Amniotic stem cell (primary cell): ENCODE measurements around the gene FREM2.

Source experiments
- DNase-seq: peaks from one replicate; lab custom pipeline; 2025; lab: John Stamatoyannopoulos, UW

The FREM2 gene

DNA sequence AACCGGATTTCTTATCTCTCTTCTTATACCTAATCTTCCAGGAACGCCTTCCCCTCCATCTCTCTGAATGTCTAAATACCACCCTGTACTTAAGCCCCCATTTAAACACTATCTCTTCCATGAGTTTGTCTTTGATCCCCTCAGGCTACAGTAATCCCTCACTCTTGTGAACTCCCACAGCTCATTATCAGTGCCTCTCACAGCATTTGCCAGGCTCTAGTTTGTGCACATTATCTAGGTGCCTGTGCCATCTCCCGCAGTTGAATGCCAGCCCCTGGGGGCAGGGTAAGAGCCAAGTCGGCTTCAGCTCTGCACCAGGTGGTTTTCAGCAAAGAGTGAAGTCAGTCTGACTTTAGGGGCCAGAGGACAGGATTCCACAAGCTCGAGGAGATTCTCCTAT lies 71.4 kb downstream of the FREM2 start:
- DNase-seq: no peak

GRCh38 chr13:38759390-38759789 lies 72.5 kb downstream of the FREM2 start:
- DNase-seq: no peak

DNA sequence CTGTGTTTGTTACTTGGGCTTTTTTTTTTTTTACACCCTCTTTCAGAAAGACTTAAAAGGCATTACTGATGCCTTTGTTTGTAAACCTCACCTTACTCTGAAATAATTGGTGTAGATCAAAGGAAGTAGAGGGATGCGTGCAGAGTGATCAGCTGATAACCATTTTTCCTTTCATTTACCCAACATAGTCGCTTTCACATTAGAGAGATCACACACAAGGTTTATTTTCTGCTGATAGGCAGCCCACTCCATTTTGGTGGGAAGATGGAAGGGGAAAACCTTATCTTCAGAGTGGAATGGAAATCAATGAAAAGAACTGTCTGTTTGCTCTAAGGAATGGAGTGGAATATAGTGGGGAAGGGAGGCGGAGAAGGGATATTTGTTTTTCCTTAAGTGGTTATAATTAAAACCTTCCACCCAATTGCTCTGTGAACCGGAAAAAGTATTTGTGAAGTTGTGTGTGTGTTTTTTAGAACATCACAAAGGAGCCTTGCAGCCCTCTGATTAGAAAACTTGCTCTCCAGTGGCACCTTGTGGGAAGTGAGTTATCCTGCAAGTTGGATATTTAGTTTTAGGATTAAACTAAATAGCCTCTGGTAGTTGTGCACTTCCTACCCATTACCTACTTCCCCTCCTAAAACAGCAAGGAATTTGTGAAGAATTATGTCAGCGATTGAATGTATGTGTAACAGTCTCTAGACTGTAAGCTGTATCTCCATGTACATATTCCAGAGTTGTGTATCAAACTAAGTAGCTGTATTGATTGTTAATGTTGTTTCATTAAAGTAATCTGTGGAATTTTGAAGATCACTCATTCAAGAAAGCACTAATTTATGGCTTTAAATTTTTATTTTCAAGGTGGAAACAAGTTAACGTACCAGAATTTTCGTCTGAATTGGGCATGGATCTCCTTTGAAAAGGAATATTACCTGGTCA lies 76.8 kb downstream of the FREM2 start:
- DNase-seq: peak; percentile 1

DNA sequence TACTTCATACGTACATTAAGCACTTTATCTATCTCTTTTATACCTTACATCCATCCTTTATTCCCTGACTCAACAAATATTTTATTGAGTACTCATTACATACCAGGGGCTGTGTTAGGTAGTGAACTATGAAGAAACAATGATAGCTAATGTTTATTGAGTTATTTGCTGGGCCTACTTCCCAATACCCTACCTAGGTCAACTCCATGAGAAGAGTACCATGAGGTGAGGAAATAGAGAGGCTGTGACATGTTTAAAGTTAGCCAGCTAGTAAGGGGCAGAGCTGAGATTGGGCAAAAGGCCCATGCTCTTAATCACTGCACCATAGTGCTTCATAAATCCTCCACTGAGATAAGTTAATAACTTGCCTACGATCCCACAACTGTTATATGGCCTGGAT lies 79.9 kb downstream of the FREM2 start:
- no peak for DNase-seq

DNA sequence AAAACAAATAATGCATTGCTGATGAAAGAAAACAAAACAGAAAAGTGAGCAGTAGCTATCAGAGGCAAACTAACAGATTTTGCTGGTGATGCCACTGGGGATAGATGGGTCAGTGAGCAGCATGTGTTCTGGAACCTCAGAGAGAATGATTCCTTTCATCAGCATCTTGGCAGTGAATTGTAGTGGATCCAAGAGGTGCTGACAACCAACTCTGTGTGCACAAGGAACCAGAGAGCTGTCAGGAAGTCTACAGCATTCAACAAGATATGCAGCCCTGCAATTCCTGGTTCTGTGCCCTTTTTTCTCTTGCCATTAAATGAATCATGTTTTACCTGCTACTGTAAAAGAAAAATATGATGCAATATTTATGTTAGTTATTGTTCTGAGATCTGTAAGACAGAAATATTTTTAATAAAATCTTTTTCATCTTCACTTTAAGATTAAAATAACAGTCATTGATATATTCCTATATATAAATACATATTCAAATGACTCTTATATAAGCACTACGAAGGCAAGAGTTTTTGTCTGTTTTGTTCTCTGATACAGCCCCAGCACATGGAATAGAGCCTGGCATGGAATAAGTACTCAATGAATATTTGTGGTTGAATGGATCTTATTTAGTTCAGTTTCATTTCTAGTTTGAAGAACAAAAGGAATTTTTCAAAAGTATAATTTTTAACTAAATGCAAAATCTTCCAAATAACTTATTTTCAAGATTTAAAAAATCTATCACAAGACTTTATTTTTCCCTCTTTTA lies 80.8 kb downstream of the FREM2 start:
- DNase-seq: no peak

- no peak for DNase-seq
These were observed 82.6 kb downstream of the FREM2 start for GRCh38 chr13:38769526-38769925.

DNA sequence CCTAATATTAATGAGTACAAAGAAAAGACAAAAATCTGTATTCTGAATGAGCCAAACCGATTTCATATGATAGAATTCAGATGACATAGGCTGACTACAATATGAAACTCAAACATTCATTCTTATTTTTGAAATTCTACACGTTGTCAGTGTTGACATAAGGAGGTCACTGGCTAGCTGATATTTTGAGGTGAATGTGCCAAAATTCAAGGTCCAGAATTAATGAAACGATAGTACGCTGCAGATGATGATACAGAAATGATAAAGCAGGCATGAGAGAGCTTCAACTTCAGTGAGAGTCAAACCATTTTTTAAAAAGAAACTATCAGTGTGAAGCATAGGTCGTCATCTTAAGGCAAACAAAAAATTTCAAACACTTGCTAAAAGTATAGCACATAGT lies 88.2 kb downstream of the FREM2 start:
- DNase-seq: no peak

DNA sequence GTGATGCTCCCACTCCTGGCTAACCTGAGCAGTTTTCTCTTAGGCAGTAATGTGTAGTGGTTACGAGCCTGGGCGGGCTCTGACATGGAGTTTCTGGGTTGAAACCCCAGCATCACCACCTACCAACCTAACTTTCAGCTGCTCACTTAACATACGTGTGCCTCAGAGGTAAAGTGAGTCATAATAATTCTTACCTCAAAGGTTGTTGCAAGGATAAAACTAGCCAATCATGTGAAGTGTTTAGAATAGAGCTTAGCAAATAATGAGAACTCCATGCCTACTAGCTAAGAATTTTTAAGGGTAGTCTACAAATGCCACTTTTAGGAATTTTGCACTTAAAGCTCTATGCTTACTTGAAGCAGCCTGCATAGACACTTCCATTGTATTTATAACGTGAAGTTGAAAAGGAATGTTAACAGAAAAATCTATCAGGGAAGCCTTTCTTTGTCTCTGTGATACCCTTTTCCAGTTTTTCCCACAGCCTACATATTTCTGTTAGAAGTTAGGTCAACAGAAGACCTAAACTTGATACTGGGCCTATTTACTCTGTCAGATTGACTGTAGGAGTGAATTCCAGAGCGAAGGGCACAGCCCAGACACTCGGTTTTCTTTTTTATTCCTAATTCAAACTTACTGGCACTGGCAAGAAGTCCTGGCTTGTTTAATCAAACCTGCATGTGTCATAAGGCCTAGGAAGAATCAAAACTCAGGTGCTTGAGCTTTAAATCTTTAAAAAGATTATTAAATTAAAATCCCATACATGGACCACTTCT lies 90.7 kb downstream of the FREM2 start:
- DNase-seq: no peak

DNA sequence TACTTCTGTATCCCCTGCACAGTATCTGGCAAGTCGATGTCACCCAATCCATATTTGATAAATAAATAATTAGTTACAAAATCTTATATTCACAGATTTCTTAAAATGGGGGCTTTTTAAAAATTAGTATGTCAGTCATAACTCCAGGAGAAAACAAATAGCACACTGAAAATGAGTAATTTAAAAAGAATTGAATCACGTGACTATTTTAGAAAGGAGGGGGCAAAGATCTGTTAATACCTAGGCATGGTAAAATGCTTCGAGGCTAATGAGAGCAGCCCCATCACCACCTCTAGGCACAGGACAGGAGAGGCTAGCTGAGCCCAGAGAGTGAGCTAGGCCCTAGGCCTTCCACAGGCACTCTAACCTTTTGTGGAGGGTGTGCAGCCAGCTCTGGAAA lies 94.7 kb downstream of the FREM2 start:
- no peak for DNase-seq

DNA sequence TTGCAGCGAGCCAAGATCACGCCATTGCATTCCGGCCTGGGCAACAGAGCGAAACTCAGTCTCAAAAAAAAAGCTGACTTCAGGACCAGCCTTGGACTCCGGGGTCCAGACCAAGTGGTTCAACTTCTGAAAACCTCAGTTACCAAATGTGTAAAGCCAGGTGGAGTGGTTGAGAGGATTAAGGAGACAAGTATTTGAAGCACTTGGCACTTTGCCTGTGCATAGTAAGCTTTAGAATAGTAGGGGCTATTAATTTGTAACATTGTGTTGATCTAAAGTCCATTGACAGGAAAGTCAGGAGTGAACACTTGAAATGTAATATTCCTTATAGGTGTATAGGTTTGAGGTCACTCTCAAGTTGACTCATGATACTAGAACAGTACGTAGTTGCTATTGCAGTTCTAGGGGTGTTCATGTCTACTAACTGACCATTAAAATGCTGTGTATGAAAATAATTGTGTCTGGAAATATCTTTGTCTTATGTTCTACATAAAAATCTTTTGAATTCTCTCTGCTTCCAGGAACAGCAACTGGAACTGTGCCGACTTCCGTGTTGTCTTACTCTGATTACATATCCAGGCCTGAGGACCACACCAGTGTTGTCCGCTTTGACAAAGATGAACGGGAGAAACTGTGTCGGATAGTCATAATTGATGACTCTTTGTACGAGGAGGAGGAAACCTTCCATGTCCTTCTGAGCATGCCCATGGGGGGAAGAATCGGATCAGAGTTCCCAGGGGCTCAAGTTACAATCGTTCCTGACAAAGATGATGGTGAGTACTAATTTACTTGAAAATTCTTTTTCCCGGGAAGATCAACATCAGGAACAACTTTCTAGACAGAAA lies 97.4 kb downstream of the FREM2 start:
- DNase-seq: no peak

- DNase-seq: no peak
These were observed 98.2 kb downstream of the FREM2 start for GRCh38 chr13:38785042-38785441.

DNA sequence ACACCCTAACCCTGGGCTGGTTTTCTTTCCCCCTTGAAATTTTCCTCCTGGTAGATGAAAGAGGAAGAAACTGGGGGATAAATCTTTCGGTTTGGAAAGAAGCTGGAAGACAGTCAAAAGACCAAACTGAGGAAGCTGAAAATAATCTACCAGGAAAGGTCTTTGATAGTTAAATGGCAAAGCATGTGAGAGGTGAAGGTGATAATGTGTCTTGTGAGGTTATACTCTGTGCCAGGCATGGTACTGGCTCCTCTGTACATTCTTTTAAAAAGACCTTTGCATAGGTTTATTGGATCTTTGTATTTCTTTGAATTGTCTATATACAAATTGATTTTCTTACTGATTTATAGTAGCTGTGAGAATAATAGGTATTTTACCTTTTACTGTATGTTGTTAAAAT lies 98.6 kb downstream of the FREM2 start:
- DNase-seq: no peak

- DNase-seq: no peak
These were observed 100.7 kb downstream of the FREM2 start for GRCh38 chr13:38787550-38787949.

- no peak for DNase-seq
These were observed 110.0 kb downstream of the FREM2 start for GRCh38 chr13:38796890-38797289.

- DNase-seq: no peak
These were observed 116.7 kb downstream of the FREM2 start for GRCh38 chr13:38803531-38803930.

DNA sequence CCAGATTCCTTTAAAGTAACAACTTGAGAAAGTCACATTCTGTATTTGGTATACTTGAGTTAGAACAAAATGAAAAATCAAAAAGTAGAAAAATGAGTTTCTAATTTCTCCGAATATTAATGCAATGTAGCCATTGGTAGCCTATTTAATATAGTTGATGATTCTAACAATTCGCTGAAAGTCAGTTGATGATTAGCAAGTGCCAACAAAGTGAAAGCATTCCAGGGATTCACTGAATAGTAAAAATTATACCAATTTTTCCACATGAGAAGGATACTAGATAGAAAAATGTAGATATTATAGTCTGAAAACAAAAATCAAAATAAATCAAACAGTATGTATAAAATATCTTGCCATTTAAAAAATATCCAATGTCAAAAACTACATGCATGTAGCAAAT lies 117.2 kb downstream of the FREM2 start:
- no peak for DNase-seq

DNA sequence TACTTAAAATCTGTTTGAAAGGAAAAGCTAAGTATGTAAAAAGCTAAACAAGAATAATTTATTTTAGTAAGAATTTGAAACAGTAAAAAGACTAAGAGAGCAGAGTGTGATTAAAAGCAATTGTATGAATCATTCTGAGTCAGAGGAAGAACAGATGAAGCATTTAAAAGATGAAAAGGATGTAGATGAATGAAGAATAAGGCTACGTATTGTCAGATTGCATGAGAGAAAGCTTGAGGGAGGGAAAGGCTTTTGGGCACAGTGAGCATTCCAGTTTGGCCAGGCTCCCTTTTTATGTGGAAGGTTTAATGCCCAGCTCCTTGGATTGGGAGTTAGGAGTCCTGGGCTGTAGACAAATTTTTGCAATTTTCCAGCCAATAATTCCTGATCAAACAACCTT lies 117.7 kb downstream of the FREM2 start:
- DNase-seq: no peak

GRCh38 chr13:38814331-38814730 lies 127.5 kb downstream of the FREM2 start:
- DNase-seq: no peak

- DNase-seq: no peak
These were observed 132.2 kb downstream of the FREM2 start for GRCh38 chr13:38819053-38819452.

- no peak for DNase-seq
These were observed 132.7 kb downstream of the FREM2 start for GRCh38 chr13:38819596-38819995.

- DNase-seq: no peak
These were observed 135.1 kb downstream of the FREM2 start for GRCh38 chr13:38821770-38822551.
